Ureter (tissue), 1 donor: ENCODE results near the gene C14orf132. TPM values are rescaled to one million over a fixed set of nuclear protein-coding genes. Genes with fewer than 3 reads are reported as not detected.
A peak's percentile ranks its signal among the peaks of the same experiment; 100 is the strongest.

Experiments
- DNase-seq: peaks from one replicate; pipeline ENCODE4 v3.0.0-alpha.2; 2020; ENCODE audit warnings: low spot score
- total RNA-seq: library from RNA; stranded (reverse); gene quantifications from one replicate; pipeline ENCODE4 v1.2.4, GENCODE V29; 2023
- donor health status: DM: yes; HTN: yes; CAD: no.

Gene C14orf132
- total RNA-seq, 1 donor from 2014 or later, result 6.7 TPM

DNA sequence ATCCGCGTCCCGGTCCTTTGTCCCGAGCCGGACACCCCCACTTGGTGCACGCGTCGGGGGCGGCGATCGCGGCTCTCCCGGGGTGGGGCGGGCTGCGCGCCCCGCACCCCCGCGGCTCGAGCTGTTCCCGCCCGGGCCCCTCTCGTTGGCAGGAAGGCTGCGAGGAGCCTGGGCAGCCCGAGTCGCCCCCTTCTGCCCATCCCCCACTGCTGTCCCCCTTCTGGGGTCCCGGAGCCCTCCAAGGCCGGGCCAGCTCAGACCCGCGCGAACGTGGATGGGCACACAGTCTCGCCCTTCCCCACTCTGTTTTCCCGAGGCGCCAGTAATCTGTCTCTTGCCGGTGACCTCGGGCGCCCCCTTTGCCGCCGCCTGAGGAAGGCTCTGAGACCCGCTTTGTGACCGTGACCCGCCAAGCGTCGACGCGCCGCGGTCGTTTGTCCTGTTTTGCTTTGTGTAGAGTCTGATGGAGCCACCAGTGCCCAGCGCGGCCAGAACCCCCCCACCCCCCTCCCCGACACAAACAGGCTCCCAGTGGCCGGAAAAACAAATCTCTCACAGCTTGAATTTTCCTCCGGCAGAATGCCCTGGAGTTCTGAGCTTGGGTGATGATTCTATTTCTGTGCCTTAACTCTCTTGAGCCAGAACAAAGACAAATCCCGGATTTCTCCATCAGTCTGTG lies 610 bp downstream of the C14orf132 start:
- DNase-seq, result no peak

DNA sequence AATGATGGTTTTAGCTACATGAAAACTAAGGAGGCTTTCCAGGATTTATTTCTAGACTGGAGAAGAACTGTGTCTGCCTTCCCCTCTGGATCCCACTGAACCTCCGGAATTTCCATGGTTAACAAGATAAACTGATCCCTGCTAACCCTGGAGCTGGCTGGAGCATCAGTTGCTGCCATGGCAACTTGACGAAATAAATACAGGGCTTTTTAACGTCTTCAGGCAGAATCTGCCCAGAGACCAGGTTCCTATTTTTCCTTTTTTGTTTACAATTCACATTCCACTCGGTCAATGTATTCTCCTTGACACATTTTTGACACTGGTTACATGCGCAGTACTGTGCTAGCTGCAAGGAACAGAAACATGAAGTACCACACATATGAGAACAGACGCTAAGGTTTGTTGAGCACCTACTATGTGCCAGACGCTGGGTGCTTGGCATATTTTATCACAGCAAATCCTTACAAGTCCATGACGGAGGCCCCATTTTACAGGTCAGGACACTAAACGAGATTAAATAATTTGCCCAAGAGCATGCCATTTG lies 1.7 kb downstream of the C14orf132 start:
- no peak for DNase-seq

DNA sequence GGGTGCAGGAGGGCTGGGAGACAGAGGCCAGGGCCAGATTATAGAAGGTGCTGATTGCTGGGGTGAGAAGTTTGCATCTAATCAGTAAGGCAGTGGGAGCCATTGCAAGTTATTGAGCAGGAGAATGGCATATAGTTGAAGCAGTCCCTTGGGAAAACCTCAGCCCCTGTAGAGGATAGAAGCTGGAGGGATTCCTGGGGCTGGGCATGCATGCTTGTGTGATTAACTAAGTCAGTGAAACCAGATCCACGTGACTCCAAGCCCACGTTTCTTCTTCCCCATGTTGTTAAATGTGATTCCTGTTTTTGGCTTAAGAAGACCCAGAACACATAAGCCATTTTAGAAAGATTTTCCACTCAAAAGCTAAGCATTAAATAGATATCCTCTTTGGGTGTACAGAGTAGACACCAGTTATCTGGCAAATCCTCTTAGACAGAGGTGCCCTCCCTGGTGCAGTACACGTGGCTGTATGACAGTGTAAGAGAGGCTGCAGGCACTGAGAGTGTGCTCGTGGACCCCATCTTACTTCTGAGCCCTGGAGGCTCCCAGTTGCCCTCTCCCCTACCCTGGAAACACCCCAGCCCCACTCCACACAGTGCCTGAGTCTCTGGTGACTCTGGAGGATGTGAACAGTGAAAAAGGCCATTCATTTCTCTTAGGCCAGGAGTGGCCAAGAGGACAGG lies 3.2 kb downstream of the C14orf132 start:
- DNase-seq, result no peak

DNA sequence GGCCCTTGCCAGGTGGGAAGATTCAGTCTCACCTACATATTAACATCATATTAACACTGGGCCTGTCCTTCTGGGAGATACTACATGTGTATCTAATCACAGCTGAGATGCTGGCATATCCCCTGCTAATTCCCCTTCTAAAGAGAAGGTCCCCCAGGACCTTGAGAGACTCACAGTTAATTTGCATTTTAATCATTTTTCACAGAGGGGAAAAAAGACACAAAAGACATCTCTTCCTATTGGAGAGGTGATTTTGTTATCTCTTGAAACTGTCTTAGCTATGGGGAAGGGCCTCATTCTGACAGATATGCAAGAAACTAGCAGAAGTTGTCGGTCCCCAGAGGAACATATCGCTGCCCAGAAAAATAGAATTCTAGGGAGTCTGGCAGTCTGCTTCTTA lies 7.5 kb downstream of the C14orf132 start:
- DNase-seq, result no peak

DNA sequence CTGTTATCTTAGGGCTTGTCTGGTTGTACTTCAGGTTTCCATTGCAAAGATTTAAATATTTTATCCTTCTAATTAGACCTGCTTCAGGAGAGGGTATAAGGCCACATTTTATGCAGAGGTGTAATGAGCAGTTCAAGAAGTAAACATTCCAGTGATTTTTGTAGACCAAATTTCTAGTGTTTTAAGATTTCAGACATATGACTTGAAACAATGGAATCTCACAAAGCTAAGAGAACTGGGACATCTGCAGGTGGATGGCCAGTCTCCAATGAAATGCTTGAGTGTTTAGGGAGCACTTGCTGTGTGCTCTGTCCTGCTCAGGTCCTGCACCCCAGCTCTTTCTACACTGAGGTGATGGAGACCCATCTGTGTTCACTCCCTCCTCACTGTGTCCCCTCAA lies 7.9 kb downstream of the C14orf132 start:
- DNase-seq, result no peak

DNA sequence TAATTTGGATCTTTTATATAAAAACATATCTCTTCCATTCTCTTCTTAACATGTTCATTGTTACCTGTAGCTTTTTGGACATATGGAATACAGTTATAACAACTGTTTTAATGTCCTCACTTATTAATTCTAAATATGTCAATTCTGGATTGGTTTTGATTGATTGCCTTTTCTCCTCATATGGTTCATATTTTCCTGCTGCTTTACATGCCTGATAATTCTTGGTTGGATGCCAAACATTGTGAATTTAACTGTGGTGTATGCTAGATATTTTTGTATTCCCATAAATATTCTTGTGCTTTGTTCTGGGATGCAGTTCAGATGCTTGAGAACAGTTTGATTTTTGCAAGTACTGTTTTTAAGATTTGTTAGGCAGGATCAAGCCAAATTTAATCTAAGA lies 10.8 kb downstream of the C14orf132 start:
- DNase-seq, result no peak

DNA sequence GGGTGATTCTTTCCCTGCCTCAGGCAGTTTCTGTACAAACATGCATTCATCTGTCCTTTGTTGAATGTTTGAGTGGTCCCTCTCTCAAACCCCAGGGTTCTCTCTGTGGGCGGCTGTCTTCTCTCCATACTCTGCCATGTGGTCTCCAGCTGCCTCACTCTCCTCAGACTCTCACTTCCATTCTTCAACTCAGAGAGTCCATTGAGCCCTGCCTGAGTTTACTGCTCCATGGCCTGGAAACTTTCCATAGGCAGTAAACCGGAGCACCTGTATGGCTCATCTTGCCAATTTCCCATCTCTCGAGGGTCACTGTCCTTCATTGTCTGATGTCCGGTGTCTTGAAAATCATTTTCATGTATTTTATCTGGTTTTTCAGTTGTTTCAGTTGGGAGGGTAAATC lies 11.3 kb downstream of the C14orf132 start:
- DNase-seq, result no peak

DNA sequence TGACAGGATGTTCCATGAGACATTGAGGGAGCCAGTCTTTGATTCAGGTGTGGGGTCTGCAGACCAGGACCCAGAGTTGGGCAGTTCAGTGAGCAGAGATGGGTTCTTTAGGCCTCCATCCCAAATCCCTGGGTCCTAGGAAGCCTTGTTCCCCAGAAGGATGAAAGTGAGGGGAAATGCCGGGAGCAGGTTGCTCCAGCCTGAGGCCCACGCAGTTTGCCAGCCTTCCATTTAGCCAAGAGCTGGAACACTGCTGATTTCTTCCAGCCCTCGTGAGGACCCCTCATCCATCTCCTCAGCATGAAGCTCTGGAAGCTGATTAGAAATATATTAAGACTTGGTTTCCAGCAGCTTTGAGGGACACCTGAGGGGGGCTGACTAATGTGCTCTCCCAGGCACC lies 12.1 kb downstream of the C14orf132 start:
- no peak for DNase-seq

DNA sequence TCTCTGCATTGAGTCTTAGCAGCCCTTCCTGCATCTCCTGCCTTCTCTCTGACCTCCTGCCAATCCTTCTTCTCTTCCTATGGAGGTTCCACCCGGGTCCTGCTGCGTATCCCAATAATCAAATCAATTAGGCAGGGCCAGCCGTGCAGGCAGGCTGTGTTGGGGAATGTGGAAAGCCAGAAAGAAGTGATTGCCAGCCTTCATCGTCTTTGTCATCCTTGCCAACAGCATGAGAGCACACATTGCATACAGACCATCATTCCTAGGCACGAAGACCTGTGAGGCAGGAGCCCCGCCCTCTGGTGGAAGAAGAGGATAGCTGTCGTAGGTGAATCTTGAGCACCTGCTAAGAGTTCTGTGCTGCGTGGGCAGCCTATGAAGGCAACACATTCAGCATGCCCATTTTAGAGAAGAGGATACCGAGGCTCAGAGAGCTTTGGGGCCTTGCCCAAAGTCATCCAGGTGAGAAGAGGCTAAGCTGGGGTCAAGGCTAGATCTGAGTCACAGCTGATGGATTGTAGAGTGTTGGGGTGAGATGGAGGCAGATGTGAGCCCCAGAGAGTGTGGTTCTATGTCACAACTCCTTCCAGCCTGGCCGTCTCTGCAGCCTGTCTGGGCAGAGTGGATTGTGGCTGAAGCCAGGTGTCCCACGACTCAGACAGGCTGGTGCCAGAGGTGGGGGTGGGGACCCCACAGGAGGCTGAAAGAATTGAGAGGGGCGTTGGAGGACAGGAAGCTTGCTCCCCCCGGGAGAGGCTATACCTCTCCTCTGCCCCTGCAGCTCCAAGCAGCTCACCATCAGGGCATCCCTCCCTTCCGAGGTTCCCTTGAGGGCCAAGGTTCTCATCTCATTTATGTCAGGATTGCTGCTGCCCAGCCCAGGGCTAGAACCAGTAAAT lies 12.7 kb downstream of the C14orf132 start:
- no peak for DNase-seq

DNA sequence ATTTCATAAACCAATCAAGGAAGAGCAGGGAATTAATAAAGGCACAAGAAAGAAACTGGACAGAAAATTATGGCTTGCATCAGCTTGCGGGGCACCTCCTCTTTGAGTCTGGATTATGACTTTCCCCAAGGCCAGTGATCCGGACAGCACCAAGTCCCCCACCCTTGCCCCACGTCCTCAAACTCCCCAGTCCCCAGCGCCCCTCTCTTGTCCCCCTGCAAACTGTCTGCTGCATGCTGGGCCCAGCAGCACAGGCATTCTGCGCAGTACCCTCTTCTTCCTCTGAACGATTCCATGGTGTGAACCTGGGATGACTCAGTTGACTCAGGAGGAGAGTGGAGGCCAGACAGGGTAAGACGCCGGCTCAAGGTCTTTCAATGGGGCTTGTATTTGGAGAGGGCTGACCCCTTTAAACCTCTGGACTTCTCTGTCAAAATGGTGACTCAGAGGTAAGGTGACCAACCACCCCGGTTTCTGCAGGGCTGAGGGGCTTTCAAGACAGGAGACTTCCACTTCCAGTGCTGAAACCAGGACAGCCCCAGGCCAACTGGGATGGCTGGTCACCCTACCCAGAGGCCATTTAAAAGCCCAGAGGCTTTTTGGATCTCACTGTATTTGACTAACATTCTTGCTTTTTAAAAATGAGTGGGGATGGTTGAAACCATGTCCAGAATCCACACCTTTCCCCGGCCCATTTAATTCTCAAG lies 13.5 kb downstream of the C14orf132 start:
- no peak for DNase-seq

DNA sequence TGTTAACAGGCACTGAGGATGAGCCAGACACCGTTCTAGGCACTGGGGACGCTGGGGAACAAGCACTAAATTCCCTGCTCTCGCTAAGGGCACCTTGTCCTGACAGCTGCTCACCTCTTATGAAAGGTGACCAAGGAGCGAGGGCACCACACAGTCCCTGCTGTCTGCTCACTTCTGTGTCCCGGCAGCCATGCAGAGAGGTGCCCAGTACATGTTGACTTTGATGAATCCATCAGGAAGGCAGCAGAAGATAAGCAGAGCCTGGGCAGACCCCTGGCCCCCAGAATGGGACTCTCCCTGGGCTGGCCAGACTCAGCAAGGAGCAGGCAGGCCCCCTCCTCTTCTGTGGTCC lies 14.1 kb downstream of the C14orf132 start:
- no peak for DNase-seq

DNA sequence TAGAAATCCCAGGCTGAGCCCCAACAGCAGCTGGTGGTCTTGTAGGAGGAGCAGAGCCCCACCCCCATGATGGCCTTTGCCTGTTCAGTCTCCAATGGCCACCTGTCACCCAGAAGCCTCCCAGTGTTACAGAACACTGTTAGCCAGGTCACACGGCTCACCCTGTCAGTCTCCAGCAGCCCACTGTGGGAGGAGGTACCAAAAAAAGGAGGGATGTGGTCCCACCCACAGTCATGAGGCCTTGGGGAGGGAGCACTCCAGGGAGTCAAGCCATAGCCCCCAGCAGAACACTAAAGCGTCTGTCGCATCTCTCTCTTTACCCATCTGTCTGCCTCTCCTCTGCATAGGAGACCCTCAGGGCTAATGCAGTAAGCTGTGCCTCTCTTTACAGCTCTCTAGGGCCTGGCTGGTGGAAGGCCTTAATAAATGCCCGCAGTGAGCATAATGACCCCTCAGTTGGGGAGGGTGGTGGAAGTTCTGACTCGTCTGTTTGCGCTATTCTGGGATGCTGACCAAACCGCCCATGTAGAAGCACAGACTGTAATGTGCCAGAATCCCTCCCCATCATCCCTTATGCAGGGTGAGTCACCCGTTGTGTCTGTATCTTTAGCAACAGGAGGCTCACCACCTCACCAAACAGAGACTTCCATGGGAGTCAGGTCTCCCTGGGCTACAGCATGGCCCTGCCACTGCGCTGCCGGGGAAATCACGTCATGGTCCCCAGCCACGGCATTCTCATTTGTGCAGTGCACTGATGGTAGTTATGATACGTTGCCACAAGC lies 14.6 kb downstream of the C14orf132 start:
- DNase-seq, result peak; percentile 63

DNA sequence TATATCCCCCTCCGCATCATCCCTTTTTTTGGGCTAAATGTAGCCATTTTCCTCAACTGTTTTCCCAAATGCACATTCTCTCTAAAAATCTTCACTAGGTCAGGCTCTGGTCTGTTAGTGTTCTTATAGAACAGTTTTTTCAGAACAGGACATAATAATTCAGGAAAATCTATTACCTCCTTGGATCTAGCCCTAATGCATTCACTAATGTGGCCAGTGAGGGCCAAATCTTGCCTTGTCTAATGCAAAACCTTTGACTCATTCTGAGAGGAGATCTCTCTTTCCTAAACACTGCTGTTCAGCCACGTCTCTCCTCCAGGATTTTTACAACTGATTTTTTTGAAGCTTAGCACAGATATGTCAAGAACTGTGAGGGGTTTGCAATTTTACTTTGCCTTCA lies 15.5 kb downstream of the C14orf132 start:
- no peak for DNase-seq

DNA sequence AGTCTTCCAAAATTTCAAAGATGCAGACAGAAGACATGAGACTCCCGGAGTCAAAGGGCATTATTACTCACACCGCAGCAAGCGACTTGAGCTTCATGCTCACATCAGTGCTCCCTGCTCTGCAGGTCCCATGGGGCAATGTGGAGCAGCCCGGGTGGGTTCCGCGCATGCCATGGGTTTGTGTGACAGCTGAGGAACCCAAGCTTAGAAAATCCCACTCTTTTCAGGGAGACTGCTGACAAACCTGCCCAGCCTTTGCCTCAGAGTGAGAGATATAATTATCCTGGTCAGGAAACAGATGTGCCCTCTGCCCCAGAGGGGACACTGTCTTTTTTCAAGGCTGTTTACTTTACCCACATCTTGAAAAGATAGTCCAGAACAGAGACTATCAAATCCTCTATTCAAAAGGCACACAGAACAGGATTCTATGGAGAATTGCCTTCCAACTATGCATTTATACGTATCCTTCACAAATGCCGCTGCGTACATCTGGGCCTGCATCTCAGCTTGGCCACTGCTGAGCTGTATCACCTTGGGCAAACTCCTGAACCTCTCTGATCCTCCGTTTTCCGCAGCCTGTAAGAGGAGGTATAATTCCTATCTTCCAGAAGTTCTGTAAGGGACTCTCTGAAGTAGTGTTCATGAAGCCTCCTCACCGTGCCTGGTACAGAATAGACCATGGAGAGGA lies 16.0 kb downstream of the C14orf132 start:
- DNase-seq, result no peak

DNA sequence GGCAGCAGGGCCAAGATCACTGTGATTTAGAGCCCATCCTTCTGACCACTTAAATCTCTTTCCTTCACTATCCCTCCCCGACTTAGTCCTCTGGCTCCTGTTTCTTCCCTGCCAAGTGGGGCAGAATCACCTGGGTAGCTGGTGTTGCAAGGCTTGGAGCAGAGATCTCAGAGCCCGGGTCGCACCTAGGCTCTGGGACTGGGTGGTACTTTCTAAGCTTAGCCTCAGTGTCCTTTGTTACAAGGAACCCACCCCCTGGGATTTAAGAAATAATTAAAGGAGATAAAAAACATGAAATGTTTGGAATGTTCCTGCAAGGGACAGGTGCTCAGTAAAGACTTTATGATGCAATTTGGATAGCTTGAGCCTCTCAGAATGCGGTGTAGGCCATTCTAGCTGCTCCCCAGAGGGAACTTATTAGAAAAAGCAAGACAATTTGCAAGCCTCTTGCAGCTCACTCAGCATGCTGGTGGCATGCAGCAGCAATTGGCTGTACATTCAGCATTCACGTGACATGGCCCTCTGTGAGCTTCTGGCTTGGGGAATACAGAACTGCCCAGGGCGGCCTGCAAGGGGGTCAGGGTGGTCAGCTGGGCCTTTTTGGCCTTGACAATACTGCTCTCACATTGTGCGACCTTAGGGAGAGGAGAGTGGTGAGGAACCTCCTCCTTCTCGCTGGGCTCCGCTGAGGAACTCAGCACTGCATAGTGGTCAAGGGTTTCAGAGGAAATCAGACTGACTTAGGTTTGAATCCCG lies 16.8 kb downstream of the C14orf132 start:
- no peak for DNase-seq

DNA sequence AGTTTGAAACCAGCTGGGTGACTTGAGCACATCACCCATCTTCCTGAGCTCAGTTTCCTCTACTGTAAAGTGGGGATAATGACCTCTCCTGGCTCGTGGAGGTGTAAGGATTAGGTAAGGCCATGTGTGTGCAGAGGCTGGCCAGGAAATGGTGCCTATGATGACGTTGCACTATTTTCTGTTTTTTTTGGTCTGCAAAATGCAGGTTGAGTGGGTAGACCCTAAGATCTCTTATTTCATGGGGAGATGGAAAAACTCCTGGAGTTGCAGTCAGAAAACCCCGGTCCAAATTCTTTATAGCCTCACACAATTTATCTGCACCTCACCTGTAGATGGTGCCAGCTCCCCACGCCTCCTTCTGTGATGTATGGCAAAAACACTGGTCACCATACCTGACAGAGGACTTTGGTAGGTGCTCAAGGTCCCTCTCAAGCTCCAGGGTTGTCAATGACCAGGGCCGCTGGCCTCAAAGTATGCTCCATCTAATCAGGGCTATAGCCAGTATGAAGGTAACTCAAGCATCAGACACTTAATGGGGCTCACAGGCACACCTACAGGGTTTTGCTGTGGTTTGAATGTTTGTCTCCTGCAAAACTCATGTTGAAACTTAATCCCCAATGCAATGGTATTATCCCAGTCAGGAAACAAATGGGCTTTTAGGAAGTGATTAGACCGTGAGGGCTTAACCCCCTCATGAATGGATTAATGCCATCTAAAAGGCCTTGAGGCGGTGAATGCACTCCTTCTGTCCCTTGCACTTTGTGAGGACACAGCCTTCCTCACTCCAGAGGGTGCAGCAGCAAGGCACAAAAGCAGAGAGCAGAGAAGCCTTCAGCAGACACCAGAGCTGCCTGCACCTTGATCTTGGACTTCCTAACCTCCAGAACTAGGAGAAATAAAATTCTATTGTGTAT lies 17.6 kb downstream of the C14orf132 start:
- DNase-seq, result no peak

DNA sequence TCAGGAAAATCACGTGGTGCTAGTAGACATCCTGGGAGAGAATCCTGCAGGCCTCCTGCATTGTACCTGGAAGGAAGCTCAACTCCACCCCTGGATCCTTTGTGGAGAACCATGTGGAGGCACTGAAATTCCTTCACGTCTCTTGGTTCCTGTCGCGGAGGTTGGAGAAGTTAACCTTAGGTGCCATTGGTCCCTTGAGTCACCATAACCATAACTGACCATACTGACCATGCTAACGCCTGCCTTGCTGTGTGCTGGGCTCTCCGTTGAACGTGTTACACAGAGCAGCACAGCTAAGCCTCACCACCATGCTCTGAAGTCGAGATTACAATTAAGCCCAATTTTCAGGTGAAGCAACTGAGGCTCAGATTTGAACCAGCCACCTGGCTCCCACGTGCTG lies 18.6 kb downstream of the C14orf132 start:
- DNase-seq, result peak; percentile 8

DNA sequence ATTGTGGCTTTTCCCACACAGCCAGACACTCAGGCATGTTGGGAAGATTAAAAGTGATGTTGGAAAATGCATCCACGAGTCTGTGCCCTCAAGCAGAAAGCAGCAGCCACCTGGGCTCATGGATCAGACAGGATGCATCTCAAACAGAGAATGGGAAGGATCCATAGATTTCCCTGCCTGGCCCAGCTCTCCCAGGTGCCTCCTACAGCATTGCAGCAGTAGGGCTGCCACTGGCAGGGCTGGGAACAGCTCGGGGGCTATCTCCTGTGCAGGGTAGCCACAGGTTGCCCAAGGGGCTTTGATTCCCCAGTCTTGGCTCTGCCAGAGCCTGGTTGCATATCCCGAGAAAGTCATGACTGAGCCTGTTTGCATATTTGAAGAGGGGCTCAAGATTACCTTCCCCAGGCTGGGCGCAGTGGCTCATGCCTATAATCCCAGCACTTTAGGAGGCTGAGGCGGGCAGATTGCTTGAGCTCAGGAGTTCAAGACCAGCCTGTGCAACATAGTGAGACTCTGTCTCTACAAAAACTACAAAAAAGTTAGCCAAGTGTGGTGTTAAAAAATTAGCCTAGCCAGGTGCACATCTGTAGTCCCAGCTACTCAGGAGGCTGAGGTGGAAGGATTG lies 19.5 kb downstream of the C14orf132 start:
- no peak for DNase-seq
